ENCODE data around the gene CHCHD5.

Gene CHCHD5

DNA sequence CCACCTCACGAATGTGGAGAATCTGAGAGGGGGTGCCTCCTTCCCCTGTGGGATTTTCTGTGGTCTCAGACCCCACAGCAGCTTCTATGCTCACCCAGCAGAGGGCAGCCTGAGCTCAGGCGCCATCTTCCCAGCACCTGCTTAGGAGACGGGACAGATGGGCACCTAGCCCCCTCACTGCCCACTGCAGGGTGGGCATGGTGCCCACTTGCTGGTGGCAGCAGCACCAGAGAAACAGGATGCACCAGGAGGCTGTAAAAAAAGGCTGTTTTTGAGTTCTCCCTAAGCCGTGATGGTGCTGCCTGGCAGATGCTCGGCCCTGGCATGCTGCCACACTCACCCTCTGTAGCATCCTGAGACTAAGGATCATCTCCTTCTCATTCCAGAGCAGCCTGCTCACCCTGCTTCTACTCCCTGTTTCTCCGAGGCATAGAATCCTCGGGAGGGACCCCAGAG is 42.2 kb downstream of the CHCHD5 start:
- no peak for DNase-seq

DNA sequence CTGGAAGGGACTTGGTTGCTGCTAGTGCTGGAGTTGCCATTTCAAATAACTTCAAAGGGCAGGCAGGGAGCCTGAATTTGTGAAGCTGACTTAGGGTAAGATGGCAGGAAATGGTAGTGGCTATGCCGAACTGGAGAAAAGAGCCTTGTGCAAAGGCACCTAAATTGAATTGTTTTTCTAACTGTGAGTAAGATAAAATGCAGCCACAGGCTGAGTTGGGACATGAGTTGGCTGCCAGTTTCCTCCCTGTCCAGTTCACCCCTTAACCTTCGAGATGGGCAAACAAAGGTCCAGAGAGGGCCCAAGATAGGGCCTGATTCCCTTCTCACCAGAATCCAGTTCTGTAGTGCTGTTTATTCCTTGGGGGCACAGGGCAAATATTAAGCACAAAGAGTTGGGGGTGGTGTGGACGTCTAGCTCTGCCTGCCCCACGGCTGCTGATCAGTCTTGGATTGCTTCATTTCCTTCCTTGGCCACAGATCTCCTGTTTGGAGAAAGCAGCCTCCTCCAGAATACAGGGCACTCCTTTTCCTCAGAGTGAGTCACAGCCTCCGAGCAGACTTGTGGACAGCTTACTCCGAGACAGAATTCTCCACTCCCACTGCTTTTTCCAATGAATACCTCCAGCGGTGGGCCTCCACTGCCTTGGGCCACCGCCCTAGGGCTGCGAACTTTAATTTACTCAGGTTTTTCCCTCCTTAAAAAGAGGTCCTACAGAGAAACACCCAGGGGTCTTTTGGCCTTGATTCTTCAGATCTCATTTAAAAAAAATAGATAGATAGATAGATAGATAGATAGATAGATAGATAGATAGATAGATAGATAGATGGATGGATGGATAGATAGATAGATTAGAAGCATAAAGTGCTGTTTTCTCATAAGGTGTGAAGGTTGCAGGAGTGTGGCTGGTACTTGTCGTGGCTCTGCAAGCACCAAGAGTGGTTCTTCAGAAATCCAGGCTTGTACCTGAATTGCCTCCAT is 42.9 kb downstream of the CHCHD5 start:
- DNase-seq = no peak

DNA sequence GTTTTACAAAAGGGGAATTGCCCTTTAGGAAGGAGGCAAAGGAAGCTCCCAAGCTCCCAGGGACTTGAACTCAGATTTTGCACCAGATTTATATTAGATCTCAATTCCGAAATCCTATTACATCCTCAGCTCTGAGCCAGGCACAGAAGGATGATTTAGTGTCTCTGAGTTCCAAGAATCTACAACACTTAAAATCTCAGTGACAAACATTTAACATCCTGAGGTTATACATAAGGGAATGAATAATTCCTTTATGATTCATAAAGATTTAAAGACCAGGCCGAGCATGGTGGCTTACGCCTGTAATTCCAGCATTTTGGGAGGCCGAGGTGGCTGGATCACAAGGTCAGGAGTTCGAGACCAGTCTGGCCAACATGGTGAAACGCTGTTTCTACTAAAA is 44.8 kb downstream of the CHCHD5 start:
- no peak for DNase-seq

DNA sequence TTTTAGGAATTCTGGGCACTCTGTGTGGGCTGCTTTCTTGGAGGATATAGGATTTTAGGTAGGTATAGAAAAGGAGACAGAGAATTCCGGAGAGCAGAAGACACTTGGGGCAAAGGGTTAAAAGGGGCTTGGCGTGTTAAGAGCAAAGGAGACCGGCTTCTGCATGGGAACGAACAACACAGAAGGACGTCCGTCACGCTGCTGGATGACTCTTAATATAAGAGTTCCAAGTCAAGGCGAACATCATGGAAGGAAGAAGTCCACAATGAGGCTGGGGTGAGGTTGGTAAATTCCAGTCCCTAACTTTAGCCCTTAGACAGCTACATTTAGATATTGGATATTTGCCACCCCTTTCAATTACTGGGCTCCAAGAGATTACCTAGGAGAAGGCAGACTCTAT is 45.4 kb downstream of the CHCHD5 start:
- no peak for DNase-seq

DNA sequence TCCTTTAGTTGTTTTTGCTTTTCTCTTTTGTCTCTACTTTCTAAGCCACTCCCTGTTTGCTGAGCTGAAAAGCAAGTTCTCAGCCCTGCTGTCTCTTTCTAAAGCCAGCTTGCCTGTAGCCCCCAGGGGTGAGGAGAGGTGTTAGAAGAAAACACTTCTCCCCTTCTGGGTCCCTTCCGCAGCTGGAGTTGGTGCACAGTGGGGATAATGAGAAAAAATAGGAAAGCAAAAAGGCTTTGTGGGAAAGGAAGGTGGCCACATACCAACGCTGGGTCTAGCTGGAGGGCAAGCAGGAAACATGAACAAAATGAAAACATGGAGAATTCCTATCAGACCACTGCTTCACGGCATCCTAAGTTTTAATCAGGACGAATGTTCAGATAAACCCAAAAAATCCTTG is 45.9 kb downstream of the CHCHD5 start:
- no peak for DNase-seq

DNA sequence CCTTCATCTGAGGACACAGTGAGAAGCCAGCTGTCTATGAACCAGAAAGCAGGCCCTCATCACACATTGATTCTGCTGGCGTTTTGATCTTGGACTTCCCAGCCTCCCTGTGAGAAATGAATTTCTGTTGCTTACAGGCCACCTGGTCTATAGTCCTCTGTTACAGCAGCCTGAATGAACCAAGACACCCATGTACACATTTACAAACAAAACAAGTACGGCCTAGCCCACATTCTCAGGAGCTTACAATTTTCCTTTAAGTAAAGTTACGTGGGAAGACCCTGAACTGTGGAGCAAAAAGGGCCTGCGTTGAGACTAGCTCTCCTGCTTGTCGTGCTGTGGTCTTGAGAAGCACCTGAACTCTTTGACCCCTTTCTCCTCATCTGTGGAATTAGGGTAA is 49.3 kb downstream of the CHCHD5 start:
- DNase-seq = no peak

DNA sequence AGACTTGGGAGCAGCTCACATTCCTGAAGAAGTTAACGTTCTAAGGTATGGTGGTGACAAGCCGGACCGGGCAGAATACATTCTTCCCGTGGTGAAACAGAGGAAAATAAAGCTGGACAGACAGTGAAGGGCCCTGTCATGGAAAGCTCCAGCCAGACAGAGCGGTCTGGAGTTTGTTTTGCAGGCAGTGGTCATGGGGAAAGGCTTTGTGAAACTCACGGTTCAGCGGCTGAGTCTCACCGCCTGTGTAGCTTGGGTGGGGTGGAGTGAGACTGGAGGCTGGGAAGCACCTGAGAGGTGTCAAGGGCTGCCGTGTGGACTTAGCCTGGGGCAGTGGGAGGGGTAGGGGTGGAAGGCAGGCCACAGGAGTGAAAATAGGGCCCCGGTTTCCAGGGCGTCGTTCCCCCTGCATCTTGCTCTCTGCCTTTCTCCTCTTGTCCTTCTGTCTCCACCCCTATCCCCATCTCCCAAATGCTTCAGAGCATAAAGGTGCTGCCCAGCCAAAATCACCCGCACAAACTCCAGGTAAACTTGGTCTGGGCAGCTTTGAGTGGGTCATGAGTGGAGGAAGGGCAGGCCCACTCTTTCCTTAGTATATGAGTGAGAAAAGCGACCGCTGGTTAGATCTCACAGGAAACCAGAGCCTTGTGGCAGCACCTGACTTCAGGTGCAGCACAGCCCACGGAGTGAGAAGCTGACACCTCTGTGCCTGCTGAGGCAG is 49.9 kb downstream of the CHCHD5 start:
- DNase-seq = no peak

DNA sequence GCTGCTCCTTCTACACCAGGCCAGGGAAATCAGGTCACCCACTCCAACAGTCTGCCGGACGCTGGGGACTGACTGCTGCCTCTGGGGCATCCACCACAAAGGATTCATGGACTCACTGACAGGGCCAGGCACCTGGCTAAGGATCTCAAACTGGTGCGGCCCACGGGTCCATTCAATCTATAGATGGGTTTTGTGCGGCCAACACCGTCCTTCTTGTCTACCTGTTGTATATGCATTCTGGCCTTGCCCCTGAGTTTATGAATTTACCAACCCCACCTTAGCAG is 50.4 kb downstream of the CHCHD5 start:
- no peak for DNase-seq

DNA sequence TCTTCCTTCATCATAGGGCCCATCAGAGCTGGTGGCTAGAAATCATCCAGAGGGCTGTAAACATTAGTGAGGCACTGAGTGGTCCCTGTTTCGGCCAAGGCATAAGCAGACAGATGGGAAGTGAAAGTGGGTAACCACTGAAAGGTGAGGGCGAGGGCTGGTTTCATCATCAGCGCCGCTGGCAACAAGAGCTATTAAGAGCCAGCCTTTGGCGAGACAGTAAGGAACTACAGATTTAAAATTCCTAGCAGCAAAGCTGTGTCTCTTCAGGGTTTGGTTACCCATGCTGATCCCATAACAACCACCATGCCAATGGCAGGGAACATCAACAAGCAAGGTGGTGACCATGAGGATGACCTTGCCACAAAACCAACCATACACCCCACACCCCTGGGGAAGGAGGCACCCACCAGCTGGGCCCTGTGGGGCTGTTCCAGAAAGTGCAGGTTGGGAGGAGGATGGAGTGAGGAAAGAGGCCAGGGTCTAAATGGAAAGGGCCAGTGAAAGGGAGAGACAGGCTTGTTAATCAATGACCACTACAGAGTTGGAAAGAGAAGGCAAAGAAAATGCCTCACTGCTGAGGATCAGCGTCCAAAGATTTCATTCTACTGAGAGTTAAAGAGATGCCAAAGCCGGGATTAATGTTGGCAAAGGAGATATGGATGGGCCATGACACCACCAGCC is 52.3 kb downstream of the CHCHD5 start:
- no peak for DNase-seq

DNA sequence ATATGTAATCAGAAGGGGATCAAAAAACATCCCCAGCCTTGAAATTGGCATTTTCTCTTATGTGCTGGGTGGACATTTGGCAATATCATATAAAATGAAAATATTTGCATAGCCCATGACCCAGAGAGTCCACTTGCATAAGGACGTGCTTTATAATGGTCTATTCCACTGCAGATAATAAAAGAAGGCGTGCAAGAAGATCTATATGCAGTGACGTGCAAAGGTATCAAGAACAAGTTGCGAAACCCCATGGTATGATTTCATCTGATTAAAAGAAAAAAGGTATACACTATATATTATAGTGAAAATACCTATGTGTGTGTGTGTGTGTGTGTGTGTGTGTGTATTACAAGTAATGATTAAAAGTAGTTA is 52.9 kb downstream of the CHCHD5 start:
- no peak for DNase-seq

Data from NCI-H1417 treated with DMSO at 0.1 percent for 48 hours (cell line).